SHP77 (cell line): ENCODE measurements around the gene ZNF554.
"Not testable (repeated sequence)": the region's sequence is repeated elsewhere in the genome, so short reads cannot be mapped to it uniquely, and the experiment has no call there.

Source experiments
- DNase-seq, 2 experiments: peaks; one replicate each; lab custom pipeline; 2025; lab: John Stamatoyannopoulos, UW

ZNF554 gene

DNA sequence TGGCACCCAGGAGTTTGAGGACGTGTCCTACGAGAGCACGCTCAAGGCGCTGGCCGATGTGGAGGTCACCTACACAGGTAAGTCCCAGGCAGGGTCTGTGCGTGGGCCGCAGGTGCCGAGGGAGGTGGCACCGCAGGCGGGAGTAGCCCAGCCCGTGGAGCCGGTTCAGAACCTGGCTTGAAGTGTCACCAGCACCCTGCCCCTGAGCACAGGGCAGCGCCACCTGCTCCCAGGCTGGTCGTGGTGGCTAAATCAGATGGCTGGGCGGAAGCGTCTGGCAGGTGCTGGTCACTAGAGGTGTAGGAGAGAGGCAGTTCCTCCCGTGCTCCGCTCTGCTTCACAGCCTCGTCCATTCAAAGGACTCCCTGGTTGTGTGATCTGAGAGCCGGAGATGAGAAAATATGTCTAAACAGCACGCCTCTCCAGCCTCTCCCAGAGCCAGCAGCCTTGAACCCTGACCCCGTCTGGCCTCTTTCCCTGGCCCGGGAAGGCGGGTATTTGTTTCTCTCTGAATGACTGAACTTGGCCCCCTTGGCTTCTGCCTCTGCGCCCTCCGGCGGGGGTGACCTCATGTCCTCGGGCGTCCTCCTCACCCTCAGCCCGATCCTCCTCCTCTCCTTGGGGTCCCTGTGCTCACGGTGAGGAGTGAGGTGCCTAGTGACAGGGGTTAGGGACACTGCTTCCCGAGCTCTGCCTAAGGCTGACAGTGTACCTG lies 29.0 kb upstream of the ZNF554 start:
- no peak for DNase-seq

DNA sequence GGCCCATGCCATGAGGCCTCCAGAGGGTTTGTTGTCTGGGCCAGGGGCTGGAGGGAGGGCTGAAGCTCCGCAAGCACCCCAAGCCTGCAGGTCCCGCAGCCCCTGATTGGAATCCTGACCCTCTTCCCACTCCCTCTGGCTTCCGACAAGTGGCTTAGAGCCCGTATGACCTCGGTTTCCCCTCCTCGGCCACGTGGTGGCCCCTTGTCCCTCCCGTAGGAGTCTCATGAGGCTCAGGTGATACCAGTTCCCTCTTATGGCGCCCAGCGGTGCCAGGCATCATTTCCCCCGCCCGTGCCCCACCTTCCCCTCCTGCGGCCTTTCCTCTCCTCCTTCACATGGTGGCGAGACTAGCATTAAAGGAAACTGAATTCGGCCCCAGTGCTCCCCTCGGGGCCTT lies 28.2 kb upstream of the ZNF554 start:
- no peak for DNase-seq

DNA sequence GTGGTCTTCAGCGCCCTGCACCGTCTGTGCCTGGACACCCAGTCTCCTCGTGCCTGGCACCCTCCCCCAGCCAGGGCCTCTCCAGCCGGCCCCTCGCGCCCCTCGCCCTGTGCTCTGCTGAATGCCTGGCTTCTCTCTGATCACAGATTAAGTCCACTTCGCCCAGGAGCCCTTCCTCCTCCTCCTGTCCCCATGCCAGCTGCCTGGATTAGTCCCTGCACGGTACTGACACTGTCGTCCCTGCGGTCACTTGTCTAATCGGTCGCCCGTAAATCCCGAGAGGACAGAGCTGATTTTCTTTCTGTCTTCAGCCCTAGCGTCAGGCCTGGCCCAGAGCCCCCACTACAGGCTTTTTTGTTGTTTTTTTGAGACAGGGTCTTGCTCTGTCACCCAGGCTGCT lies 27.8 kb upstream of the ZNF554 start:
- no peak for DNase-seq

DNA sequence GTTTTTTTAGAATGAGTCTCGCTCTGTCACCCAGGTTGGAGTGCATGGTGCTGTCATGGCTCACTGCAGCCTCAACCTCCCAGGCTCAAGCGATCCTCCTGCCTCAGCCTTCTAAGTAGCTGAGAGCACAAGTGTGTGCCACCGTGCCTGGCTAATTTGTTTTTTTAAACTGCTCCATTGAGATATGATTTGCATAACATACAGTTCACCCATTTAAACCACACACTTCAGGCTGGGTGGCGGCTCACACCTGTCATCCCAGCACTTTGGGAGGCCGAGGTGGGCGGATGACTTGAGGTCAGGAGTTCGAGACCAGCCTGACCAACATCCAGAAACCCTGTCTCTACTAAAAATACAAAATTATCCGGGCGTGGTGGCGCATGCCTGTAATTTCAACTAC lies 27.0 kb upstream of the ZNF554 start:
- not testable (repeated sequence) for DNase-seq

DNA sequence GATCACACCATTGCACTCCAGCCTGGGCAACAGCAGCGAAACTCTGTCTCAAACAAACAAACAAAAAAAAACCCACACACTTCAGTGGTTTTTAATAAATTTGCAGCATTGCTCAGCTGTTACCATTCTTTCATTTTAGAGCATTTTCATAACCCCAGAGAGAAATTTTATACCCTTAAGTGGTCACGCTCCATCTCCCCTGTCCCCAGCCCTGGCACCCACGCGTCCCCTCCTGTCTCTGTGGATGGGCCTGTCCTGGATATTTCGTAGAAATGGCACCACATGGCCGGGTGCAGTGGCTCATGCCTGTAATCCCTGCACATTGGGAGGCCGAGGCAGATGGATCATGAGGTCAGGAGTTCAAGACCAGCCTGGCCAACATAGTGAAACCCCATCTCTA lies 26.5 kb upstream of the ZNF554 start:
- DNase-seq, result no peak

DNA sequence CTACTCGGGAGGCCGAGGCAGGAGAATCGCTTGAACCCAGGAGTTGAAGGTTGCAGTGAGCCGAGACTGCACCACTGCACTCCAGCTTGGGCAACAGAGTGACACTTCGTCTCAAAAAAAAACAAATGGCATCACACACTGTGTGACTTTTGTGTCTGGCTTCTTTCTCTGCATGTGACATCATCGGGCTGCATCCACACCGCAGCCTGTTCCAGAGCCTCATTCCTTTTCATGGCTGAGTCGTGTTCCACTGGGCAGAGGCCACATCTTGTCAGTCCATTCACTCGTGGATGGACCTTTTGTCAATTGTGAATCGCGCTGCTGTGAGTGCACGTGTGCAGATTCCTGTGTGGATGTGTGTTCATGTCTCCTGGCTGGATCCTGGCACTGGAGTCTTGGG lies 26.1 kb upstream of the ZNF554 start:
- no peak for DNase-seq

DNA sequence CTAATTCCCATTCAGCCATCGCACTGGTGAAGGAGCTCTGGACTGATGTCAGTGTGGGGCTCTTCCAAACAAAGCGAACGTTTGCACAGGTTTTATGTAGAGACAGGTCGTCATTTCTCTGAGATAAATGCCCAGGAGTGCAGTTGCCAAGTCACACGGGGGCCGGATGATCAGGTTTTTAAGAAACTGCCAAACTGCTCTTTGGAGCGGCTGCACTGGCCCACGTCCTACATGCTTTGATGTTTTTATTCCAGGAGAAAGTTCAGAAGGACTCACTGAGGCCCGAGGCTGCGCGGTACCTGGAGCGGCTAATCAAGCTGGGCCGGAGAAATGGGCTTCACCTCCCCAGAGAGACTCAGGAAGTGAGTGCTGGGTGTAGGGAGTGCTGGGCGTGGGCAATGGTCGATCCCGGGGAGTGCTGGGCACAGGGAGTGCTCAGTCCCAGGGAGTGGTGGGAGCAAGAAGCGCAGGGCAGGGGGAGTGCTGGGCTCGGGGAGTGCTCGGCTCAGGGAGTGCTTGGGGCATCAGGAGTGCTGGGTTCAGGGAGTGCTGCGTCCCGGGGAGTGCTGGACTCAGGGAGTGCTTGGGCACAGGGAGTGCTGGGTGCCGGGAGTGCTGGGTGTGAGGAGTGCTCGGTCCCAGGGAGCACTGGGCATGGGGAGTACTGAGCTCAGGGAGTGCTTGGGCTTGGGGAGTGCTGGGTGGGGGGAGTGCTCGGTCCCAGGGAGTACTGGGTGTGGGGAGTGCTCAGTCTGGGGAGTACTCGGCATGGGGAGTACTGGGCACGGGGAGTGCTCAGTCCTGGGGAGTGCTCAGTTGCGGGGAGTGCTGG lies 23.6 kb upstream of the ZNF554 start:
- DNase-seq, result no peak

DNA sequence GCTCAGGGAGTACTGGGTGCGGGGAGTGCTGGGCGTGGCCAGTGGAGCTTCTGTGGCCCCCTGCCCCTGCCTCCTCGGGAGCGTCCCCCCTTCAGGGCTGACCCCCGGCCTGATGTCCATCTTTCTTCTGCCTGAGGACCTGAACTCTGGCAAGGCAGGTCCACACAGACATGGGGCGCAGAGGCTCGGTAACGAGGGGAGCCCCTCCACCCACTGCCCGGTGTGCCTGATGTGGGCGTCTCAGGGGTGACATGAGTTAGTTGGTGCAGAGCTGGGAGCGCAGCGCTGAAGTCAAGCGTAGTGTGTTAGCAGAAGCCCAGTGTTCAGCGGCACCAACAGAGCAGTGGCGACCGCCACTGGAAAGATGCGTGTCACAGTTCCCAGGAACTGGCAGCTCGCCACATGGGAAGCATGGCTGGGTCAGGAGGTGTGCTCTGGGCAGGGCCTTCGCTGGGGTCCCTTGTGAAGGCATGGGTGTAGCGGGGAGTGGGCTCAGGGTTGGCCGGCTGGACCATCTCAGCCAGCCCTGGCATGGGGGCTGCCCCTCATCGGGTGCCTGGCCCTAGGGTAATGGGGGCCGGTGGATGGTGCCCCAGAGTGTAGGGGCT lies 22.9 kb upstream of the ZNF554 start:
- DNase-seq, result no peak

DNA sequence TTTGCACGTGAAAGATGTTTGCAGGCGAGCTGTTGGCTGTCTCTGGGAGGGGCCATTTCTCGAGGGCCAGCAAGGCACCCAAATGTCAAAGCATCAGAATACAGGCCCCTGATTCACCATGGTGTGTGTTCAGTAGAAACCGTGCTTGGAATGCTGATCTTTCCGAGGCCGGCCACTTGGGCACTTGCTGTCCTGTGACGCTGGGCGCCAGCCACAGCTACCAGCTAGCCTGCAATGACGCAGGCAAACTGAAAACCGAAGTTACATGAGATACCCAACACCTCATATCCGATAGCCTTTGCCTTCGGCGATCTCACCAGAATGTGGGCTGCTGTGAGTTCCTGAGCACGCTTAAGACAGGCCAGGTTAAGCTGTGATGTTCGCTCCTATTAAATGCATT lies 22.4 kb upstream of the ZNF554 start:
- DNase-seq, result no peak

DNA sequence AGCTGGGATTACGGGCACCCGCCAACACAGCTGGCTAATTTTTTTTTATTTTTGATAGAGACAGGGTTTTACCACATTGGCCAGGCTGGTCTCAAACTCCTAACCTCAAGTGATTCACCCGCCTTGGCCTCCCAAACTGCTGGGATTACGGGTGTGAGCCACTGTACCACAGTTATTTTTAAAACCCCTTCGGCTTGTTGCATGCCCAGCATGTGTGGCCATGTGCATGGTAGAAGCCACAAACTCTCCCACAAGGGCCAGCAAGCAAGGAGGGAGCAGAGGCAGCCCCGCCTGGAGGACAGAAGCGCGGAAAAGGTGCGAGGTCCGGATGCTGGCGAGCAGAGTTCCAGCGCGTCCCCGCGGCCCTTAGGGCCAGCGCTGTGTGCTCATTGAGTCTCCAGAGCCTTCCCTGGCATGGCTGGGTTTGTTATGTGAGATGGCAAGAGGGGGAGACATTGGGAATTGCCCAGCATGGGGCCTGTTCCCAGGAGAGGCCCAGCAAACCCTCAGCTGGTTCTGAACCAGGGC lies 21.4 kb upstream of the ZNF554 start:
- DNase-seq, result no peak

DNA sequence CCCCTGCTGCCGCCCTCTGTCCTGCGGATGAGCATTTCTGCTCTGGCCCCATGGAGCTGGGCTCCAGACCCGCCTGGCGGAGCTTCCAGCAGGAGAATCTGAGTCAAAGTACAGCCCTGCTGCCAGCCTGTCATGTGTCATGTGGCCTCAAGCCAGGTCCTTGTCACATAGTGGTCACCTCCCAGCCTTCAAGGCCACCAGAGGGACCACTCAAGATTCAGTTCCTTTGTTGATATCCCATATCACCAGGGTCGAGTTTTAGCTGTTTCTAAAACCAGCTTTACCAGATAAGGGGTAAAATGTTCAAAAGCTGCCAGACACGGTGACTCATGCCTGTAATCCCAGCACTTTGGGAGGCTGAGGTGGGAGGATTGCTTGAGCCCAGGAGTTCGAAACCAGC lies 20.9 kb upstream of the ZNF554 start:
- no peak for DNase-seq

DNA sequence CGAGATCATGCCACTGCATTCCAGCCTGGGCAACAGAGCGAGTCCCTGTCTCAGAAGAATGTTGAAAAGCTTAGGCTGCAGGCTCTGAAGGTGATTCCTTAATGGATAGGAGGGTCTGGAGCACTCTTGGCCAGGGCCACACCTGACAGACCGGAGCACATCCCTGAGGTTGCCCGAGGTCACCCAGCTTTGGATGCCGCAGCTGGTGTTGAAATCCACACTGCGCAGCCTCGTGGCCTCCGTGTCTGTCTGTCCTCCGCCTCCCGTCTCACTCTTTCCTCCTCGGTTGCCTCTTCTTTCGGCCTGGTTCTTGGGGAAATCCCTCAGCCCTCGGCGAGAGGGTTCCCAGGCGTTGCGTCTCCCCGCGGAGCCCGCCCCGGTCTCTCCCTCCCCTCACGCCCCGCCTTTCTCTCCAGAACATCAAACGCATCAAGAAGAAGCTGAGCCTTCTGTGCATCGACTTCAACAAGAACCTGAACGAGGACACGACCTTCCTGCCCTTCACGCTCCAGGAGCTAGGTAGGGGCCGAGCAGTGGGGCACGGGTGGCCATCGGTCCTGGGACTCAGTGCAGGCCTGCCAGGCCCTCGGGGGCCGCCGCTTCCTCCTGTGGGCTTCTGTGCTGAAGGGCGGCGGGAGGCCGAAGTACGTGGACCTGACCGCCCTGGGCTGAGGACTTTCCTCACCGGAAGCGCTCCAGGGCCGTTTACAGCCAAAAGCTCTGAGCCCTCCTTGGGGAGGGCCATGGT lies 20.2 kb upstream of the ZNF554 start:
- no peak for DNase-seq

DNA sequence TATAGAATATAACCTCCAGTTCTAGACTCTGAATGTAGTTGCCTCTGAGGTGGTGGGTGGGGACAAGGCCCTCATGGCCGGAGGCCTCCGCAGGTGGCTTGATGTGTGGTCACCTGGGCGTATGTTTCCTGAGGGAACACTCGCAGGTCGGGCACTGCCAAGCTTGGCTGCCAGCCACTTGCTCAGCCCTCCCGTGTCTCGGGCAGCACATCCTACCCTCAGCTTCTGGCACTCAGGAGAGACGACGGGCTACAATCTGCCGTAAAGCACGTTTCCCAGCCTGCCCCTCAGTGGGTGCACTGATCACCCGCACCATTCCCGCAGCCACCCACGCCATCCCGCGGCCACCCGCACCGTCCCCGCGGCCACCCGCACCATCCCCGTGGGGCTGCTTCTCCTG lies 19.2 kb upstream of the ZNF554 start:
- no peak for DNase-seq

DNA sequence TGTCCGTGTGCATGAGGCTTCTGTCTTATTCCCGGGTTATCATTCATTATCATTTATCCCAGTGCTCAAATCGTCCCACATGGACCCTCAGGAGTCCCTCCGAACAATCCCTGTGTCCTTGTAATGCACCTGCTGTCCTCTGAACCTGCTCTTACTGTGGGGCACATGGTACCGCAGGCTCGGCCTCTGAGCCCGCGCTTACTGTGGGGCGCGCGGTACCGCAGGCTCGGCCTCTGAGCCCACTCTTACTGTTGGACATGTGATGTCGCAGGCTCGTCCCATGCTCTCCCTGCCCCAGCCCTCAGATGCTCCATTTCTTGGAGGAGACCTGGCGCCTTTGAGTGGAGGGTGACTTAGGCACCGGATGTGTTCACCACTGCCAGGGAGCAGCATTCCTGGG lies 16.8 kb upstream of the ZNF554 start:
- DNase-seq, result no peak

DNA sequence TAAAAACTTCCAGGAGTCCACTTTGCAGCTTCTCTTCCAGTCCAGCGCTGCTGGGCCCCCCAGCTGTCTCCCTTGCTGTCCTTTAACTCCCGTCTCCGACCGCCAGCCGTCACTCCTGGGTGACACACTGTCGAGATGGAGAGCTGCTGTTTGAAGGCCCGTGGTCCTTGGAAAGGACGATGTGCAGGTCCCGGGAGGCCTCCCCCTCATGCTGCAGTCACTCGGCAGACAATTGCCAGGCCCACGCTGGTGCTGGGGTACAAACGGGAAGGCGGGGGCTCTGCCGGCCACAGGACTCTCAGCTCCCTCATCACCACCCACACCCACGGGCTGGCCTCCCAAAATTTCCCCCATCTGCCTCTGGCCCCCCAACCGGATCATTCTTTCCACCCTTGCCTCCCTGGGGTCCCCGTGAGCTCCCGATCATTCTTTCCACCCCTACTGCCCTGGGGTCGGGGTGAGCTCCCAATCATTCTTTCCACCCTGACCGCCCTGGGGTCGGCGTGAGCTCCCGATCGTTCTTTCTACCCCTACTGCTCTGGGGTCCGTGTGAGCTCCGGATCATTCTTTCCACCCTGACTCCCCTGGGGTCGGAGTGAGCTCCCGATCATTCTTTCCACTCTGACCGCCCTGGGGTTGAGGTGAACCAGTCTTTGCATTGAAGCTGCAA lies 16.0 kb upstream of the ZNF554 start:
- no peak for DNase-seq

DNA sequence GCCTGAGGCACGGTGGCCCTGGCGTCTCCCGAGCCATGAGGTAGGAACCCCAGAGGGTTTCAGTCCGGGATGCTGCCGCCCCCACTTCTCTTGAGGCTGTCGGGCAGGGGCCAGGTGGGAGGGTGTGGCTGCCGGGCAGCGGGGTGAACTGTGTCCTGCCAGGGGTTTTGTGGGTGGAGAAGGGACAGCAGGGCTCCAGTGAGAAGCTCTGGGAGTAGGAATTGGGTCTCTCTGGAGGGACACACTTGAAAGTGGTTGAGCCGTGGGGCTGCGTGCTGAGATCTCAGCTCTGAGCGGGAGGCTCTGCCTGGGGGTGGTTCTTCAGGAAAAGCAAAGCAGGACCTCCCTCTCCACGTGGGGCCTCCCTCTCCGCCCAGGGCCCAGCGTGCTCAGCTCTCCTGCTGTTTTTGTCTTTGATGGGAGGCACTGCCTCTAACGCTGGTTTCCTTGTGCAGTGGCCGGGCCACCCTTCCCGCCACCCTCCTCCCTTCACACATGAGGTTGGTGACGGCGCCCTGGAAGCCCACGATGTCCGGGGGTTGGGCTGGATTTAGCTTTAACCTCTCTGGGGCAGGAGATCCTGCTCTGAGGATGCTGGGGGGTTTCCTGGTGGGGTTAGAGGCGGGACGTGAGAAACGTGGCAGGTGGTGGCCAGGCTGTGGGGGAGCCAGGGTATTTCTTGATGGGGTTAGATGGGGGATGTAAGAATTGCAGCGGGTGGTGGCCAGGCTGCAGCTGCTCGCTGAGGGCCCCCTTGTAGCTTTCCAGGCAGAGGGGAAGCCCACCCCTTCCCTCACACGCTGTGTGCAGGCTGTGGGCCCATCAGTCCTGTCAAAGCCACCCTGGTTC lies 15.3 kb upstream of the ZNF554 start:
- DNase-seq, result no peak

DNA sequence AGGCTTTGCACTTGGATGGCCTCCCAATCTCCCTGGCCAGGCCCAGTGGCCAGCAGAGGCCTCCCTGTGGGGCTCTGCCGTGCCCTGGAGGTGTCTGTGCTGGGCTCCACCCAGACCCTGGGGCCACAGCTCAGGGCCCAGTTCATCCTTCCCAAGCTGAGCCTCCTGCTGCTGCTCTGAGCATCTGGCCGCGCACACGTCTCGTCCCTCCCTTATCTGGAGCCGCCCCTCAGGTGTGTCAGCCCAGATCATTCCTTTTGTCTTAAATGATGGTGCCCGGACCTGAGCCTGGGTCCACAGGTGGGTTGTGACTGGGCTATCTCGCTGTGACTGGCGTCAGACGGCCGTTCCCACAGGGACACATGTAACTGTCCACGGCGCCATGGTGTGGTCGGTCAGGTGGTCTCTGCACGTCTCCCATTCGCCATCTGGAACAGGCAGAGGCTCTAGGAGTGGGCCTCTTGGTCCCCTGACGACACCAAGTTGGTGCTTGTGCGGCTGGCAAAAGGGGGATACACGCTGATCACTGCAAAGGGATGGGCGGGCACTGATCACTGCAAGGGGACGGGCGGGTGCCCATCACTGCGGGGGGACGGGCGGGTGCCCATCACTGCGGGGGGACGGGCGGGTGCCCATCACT lies 14.3 kb upstream of the ZNF554 start:
- DNase-seq, result no peak

DNA sequence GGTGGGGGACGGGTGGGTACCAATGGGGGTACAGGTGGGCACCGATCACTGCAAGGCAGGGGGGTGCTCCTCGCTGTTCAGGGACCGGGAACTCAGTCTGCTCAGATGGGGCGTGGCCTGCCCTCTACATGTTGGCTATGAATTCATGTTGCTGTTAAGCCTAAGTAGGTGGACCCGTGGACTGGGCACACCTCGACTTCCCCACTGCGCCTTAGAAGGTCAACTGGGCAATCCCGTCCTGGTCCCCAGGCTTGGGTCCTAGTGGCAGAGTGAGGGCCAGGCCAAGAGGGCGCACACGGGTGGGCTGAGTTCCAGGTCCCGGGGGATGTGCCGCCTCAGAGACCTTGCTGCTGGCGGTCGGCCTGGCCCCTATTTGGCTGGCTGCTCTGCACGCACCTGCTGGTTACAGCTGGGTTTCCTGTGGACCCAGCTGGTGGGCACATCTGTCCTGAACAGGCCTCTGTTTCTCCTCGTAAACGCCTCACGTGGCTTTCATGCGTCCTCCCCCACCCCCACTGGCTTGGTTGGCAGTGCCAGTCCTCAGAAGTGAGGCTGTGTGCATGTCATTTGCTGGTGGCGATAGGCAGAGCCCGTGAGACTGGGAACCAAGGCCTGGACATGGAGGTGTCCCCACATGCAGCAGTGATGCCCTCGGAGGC lies 13.5 kb upstream of the ZNF554 start:
- no peak for DNase-seq

DNA sequence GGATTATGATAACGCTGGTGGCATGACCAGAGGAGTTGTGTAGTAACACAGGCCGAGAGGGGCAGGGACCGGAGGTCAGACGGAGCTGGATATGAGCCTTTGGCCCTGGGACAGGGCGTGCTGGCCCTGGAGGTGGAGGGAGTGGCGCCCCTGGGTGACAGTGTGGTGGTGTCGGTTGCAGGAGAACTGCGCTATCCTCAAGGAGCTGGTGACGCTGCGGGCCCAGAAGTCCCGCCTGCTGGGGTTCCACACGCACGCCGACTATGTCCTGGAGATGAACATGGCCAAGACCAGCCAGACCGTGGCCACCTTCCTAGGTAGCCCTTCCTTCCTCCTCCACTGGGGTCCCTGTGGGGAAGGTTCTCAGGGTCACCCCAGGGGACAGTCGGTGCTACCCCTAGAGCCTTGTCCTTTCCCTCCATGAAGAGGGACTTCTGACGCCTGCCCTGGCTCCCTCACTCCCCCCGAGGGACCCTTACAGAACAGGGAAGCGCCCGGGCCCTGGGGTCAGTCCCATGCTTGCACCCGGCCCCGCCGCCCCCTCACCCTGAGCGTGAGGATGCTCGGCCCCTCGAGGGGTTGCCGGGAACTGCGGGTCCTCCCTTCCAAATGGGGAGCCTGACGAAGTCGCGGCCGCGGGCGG lies 12.8 kb upstream of the ZNF554 start:
- no peak for DNase-seq
